H1 (cell line): Measurements from ENCODE around the gene CACNB4. TPM values are rescaled to one million over a fixed set of nuclear protein-coding genes. Genes with fewer than 3 reads are reported as not detected.

ENCODE experiments used
- CTCF ChIA-PET: fragments of 300-600 bp; sonication (Branson Sonifier 250); formaldehyde crosslinking; loops from one replicate; lab custom pipeline; 2021; ENCODE audit not compliant: partially characterized antibody; lab: Charles Lee
- POLR2A ChIA-PET: fragments of 300-600 bp; sonication (Branson Sonifier 250); formaldehyde crosslinking; loops from one replicate; lab custom pipeline; 2021; ENCODE audit warnings: inconsistent platforms; ENCODE audit not compliant: partially characterized antibody; lab: Charles Lee
- DNase-seq, 2 experiments: peaks; one replicate each; pipeline versions ENCODE4 v3.0.0 to v3.0.0-alpha.2; 2010 to 2022; ENCODE audit warnings: low spot score in 2 of 2, low read depth in 1 of 2, mixed read lengths in 1 of 2
- FAIRE-seq: peaks from 2 replicates; lab custom pipeline; 2011; peaks lifted over from hg19 to GRCh38; lab: Jason Lieb, UNC
- H2AFZ ChIP-seq: 2 replicates; pipeline ENCODE4 v1.8.1; 2012; ENCODE audit warnings: low read length, inconsistent platforms
- H2AK5ac ChIP-seq: 2 replicates; pipeline ENCODE4 v1.6.1; 2013; ENCODE audit warnings: low read depth, low read length
- H2BK120ac ChIP-seq: replicated peaks from 2 replicates; pipeline ENCODE3; 2013; ENCODE audit warnings: low read depth, low read length, inconsistent platforms
- H2BK12ac ChIP-seq: 2 replicates; pipeline ENCODE4 v1.6.1; 2013; ENCODE audit warnings: low read depth, low read length
- H2BK15ac ChIP-seq: 2 replicates; pipeline ENCODE4 v1.6.1; 2013; ENCODE audit warnings: low read length
- H2BK20ac ChIP-seq: 2 replicates; pipeline ENCODE4 v1.6.1; 2013; ENCODE audit warnings: low read length
- H2BK5ac ChIP-seq: 2 replicates; pipeline ENCODE4 v1.6.1; 2013; ENCODE audit warnings: low read depth, low read length
- H3K14ac ChIP-seq: 2 replicates; pipeline ENCODE4 v1.6.1; 2013; ENCODE audit warnings: inconsistent platforms; ENCODE audit not compliant: insufficient read length
- H3K18ac ChIP-seq: 2 replicates; pipeline ENCODE4 v1.6.1; 2013; ENCODE audit warnings: low read length; ENCODE audit errors: extremely low read depth
- H3K23ac ChIP-seq: 2 replicates; pipeline ENCODE4 v1.6.1; 2013; ENCODE audit warnings: inconsistent platforms; ENCODE audit not compliant: insufficient read length
- H3K23me2 ChIP-seq: 2 replicates; pipeline ENCODE4 v1.6.1; 2013; ENCODE audit warnings: low read depth, low read length
- H3K27ac ChIP-seq: 2 replicates; pipeline ENCODE4 v1.6.1; 2011; ENCODE audit warnings: low read depth, low read length, inconsistent platforms
- H3K27me3 ChIP-seq, 4 experiments: replicated peaks in 1 of 4; 1 replicate in 1 of 4; 2 replicates in 3 of 4; pipeline versions ENCODE4 v1.6.1 to v1.8.1; 2011 to 2013; ENCODE audit warnings: low read length in 3 of 4, mild to moderate bottlenecking in 3 of 4, inconsistent platforms in 2 of 4, mixed read lengths in 2 of 4, moderate library complexity in 1 of 4; ENCODE audit not compliant: control insufficient read depth in 3 of 4, insufficient read depth in 3 of 4; ENCODE audit errors: extremely low read depth in 1 of 4
- H3K36me3 ChIP-seq, 4 experiments: 2 replicates each; pipeline versions ENCODE4 v1.6.1 to v1.8.1; 2011 to 2013; ENCODE audit warnings: mild to moderate bottlenecking in 4 of 4, low read length in 3 of 4, moderate library complexity in 2 of 4, control low read depth in 1 of 4, inconsistent platforms in 1 of 4; ENCODE audit not compliant: insufficient read depth in 4 of 4, control insufficient read depth in 2 of 4
- H3K4ac ChIP-seq: replicated peaks from 2 replicates; pipeline ENCODE3; 2013; ENCODE audit warnings: low read length, low read depth, mixed read lengths, inconsistent platforms; ENCODE audit not compliant: insufficient read length
- H3K4me1 ChIP-seq, 4 experiments: replicated peaks in 1 of 4; 1 replicate in 1 of 4; 2 replicates in 3 of 4; pipeline versions ENCODE4 v1.6.1 to v1.8.1; 2011 to 2013; ENCODE audit warnings: low read length in 3 of 4, inconsistent platforms in 2 of 4, mixed read lengths in 1 of 4; ENCODE audit not compliant: insufficient read depth in 4 of 4, control insufficient read depth in 3 of 4
- H3K4me2 ChIP-seq, 2 experiments: 2 replicates each; pipeline versions ENCODE4 v1.6.1 to v1.8.1; 2011 to 2013; ENCODE audit warnings: low read depth in 2 of 2, low read length in 2 of 2, control low read depth in 1 of 2, inconsistent platforms in 1 of 2, mild to moderate bottlenecking in 1 of 2; ENCODE audit not compliant: insufficient read depth in 1 of 2
- H3K4me3 ChIP-seq, 4 experiments: fragments of 200-600, 300-600 bp in 1 of 4; sonication (generic), shearing (Covaris generic), sonication (Bioruptor Twin) in 1 of 4; 2 replicates each; pipeline versions ENCODE4 v1.5.1 to v1.8.1; 2011 to 2016; ENCODE audit warnings: low read length in 4 of 4, low read depth in 3 of 4, control low read depth in 2 of 4, inconsistent platforms in 2 of 4, mild to moderate bottlenecking in 2 of 4, mixed read lengths in 1 of 4, moderate library complexity in 1 of 4; ENCODE audit not compliant: insufficient read depth in 2 of 4; ENCODE audit errors: extremely low read depth in 1 of 4
- H3K56ac ChIP-seq: replicated peaks from 2 replicates; pipeline ENCODE3; 2013; ENCODE audit warnings: low read depth, mild to moderate bottlenecking, mixed read lengths, low read length, inconsistent platforms; ENCODE audit not compliant: insufficient read length
- H3K79me1 ChIP-seq: 2 replicates; pipeline ENCODE4 v1.6.1; 2013; ENCODE audit warnings: low read depth, low read length, control low read depth
- H3K79me2 ChIP-seq, 2 experiments: 2 replicates each; pipeline versions ENCODE4 v1.6.1 to v1.8.1; 2012 to 2013; ENCODE audit warnings: low read length in 2 of 2, mild to moderate bottlenecking in 2 of 2, inconsistent platforms in 1 of 2; ENCODE audit not compliant: insufficient read depth in 2 of 2, control insufficient read depth in 1 of 2
- H3K9ac ChIP-seq, 4 experiments: replicated peaks in 1 of 4; 1 replicate in 1 of 4; 2 replicates in 3 of 4; pipeline versions ENCODE4 v1.6.1 to v1.8.1; 2011 to 2013; ENCODE audit warnings: low read depth in 3 of 4, low read length in 3 of 4, control low read depth in 2 of 4, mild to moderate bottlenecking in 2 of 4, moderate library complexity in 2 of 4, inconsistent platforms in 1 of 4; ENCODE audit errors: extremely low read depth in 1 of 4
- H3K9me3 ChIP-seq, 2 experiments: 2 replicates each; pipeline versions ENCODE4 v1.6.1 to v1.8.1; 2012 to 2013; ENCODE audit warnings: mild to moderate bottlenecking in 2 of 2, moderate library complexity in 2 of 2, control low read depth in 1 of 2, inconsistent platforms in 1 of 2, low read depth in 1 of 2, low read length in 1 of 2, mixed read lengths in 1 of 2; ENCODE audit not compliant: insufficient read depth in 2 of 2
- H4K20me1 ChIP-seq, 2 experiments: replicated peaks in 1 of 2; 2 replicates each; pipeline versions ENCODE3 to v1.8.1; 2011 to 2013; ENCODE audit warnings: inconsistent platforms in 2 of 2, low read length in 2 of 2, mild to moderate bottlenecking in 1 of 2; ENCODE audit not compliant: insufficient read depth in 2 of 2, control insufficient read depth in 1 of 2
- H4K5ac ChIP-seq: 2 replicates; pipeline ENCODE4 v1.6.1; 2013; ENCODE audit warnings: low read length, low read depth, mixed read lengths, inconsistent platforms; ENCODE audit not compliant: insufficient read length
- H4K8ac ChIP-seq: 2 replicates; pipeline ENCODE4 v1.8.0; 2013; ENCODE audit warnings: mild to moderate bottlenecking, moderate library complexity, low read length, inconsistent platforms; ENCODE audit not compliant: insufficient read depth; ENCODE audit errors: extremely low read depth
- H4K91ac ChIP-seq: replicated peaks from 2 replicates; pipeline ENCODE3; 2013; ENCODE audit warnings: low read length, mixed read lengths, inconsistent platforms; ENCODE audit not compliant: insufficient read length
- ATF2 ChIP-seq: IDR thresholded peaks from 2 replicates; pipeline ENCODE4 v1.6.1; 2012; ENCODE audit warnings: low read length, inconsistent platforms
- BACH1 ChIP-seq: IDR thresholded peaks from 2 replicates; pipeline ENCODE4 v1.6.1; 2012; ENCODE audit warnings: low read length, improper control_type of control experiment
- CHD1 ChIP-seq: IDR thresholded peaks from 2 replicates; pipeline ENCODE4 v1.6.1; 2012; ENCODE audit warnings: low read depth, low read length, improper control_type of control experiment
- CHD2 ChIP-seq: IDR thresholded peaks from 2 replicates; pipeline ENCODE4 v1.6.1; 2012; ENCODE audit warnings: low read length, improper control_type of control experiment
- CREB1 ChIP-seq: IDR thresholded peaks from 2 replicates; pipeline ENCODE4 v1.6.1; 2012; ENCODE audit warnings: inconsistent platforms
- FOSL1 ChIP-seq: IDR thresholded peaks from 2 replicates; pipeline ENCODE4 v1.6.1; 2011; ENCODE audit warnings: mild to moderate bottlenecking, low read depth, low read length, moderate library complexity; ENCODE audit not compliant: insufficient read depth
- GTF2F1 ChIP-seq: IDR thresholded peaks from 2 replicates; pipeline ENCODE4 v1.6.1; 2012; ENCODE audit warnings: low read depth, low read length, improper control_type of control experiment, borderline replicate concordance
- JUN ChIP-seq: IDR thresholded peaks from 2 replicates; pipeline ENCODE4 v1.6.1; 2011; ENCODE audit warnings: low read depth, mild to moderate bottlenecking, improper control_type of control experiment, low read length
- JUND ChIP-seq: IDR thresholded peaks from 2 replicates; pipeline ENCODE4 v1.6.1; 2011; ENCODE audit warnings: mild to moderate bottlenecking, improper control_type of control experiment, low read length
- KDM4A ChIP-seq: IDR thresholded peaks from one replicate; pipeline ENCODE4 v1.7.1; 2012; ENCODE audit warnings: low read depth, mild to moderate bottlenecking, moderate library complexity, low read length, inconsistent platforms; ENCODE audit not compliant: severe bottlenecking
- POU5F1 ChIP-seq: IDR thresholded peaks from 2 replicates; pipeline ENCODE4 v1.6.1; 2011; ENCODE audit warnings: low read depth, mild to moderate bottlenecking, low read length, moderate library complexity
- SAP30 ChIP-seq: fragments of 300-600 bp; sonication (generic); IDR thresholded peaks from 2 replicates; pipeline ENCODE4 v1.7.1; 2012; ENCODE audit warnings: low read length, moderate library complexity, mild to moderate bottlenecking, inconsistent platforms; ENCODE audit not compliant: insufficient read depth, insufficient replicate concordance
- SIX5 ChIP-seq: IDR thresholded peaks from 2 replicates; pipeline ENCODE4 v1.6.1; 2011; ENCODE audit warnings: mild to moderate bottlenecking, low read depth, low read length
- TCF12 ChIP-seq: IDR thresholded peaks from 2 replicates; pipeline ENCODE4 v1.6.1; 2011; ENCODE audit warnings: low read depth, mild to moderate bottlenecking, low read length
- WGBS, 2 experiments: shearing (Covaris generic) in 1 of 2; methylation state at CpG; one replicate each; pipeline versions ENCODE4 v1.1.6 to v1.1.7; 2013 to 2015; ENCODE audit warnings: low lambda C conversion rate in 2 of 2, mixed read lengths in 2 of 2, inconsistent platforms in 1 of 2, low coverage in 1 of 2, missing lambda C conversion rate in 1 of 2; ENCODE audit not compliant: insufficient replicate concordance in 2 of 2, insufficient coverage in 1 of 2, insufficient read length in 1 of 2; ENCODE audit errors: extremely low coverage in 1 of 2, missing lambda C conversion rate in 1 of 2; 5-methylcytosine and 5-hydroxymethylcytosine counted together
- polyA plus RNA-seq, 7 experiments: library from polyadenylated mRNA; depleted of rRNA in 3 of 7; stranded (reverse) in 5 of 7; unstranded in 2 of 7; fragments of >200 nt in 5 of 7; fragments of 200-250 nt in 2 of 7; gene quantifications; 1 replicate in 5 of 7; 2 replicates in 1 of 7; 4 replicates in 1 of 7; pipeline versions ENCODE4 v1.2.1 to v1.2.3, GENCODE V29; 2011 to 2013; ENCODE audit warnings: missing spikeins in 2 of 7, mixed read lengths in 2 of 7
- total RNA-seq: library from RNA; stranded (reverse); fragmentation: NEBNext Ultra II Directional; extraction: Animal tissue kit (Norgen Biotek cat#: 25700); gene quantifications from 2 replicates; pipeline ENCODE4 v1.2.1, GENCODE V29; 2021

Gene CACNB4
- total and polyA plus RNA-seq, 2 of the 8 experiments (the other 6 are each of a cell fraction or from before 2014, with no cell fraction given), result 2.0 to 4.0 TPM

- Histone ChIP-seq H4K20me1 (no peaks in the 10 kb centered on the region), H3K27ac (no peak overlapping the region), H3K79me2 (no peaks in the 10 kb centered on the region), H3K4me2 (no peak overlapping the region), H4K5ac (no peak overlapping the region), H3K9me3 (no peaks in the 10 kb centered on the region), H3K9ac (no peak overlapping the region), H3K27me3 (peaks cover 0 to 3% (median 0%) of the 10 kb centered on the region in 4 experiments; a peak in 2 of 7 replicates), H3K79me1 (no peaks in the 10 kb centered on the region), H2AK5ac (no peak overlapping the region), H3K23me2 (no peaks in the 10 kb centered on the region; the same call in 1 of the 2 replicates), H3K4me1 (no peaks in the 10 kb centered on the region), H3K4me3 (no peak overlapping the region), H2BK15ac (no peak overlapping the region), H3K4ac (no peak overlapping the region), H2BK5ac (no peak overlapping the region), H3K56ac (no peak overlapping the region), H3K14ac (no peak overlapping the region), H2BK12ac (no peak overlapping the region), H2AFZ (no peak overlapping the region), H4K8ac (no peak overlapping the region), H3K36me3 (no peaks in the 10 kb centered on the region), H4K91ac (no peak overlapping the region), H2BK120ac (no peak overlapping the region), H2BK20ac (no peak overlapping the region), H3K23ac (no peak overlapping the region), H3K18ac (no peak overlapping the region)
- FAIRE-seq (no peak), DNase-seq (no peak)
- ChIA-PET POLR2A (interaction anchor here (0.6 kb wide), 1 partner anchor 74 kb away, joined by 3 read pairs; no protein-coding TSS in a partner anchor), CTCF (interaction anchor here (0.6 to 1.0 kb wide), 3 partner anchors 14 to 84 kb away, joined by 3 read pairs; no protein-coding TSS in a partner anchor)
- WGBS, 2 experiments, result 93% methylated on average over 2 of the region's 2 CpGs; no CpG with 5 or more reads in 1 of the 2 experiments
- TF ChIP-seq SIX5 (no peak), CHD2 (no peak), KDM4A (no peak), GTF2F1 (no peak), JUN (no peak), CHD1 (no peak), CREB1 (no peak), JUND (no peak), TCF12 (no peak), ATF2 (no peak), SAP30 (no peak), POU5F1 (no peak), BACH1 (no peak), FOSL1 (no peak)
These were observed 12.6 kb downstream of the CACNB4 start for GRCh38 chr2:152086231-152086630.
